ENCODE measurements around the gene PIP4K2A. TPM values are rescaled to one million over a fixed set of nuclear protein-coding genes. Genes with fewer than 3 reads are reported as not detected.

PIP4K2A gene
- total RNA-seq, 3 donors from 2014 or later, result 15.1 to 36.6 (median 33.1) TPM

DNA sequence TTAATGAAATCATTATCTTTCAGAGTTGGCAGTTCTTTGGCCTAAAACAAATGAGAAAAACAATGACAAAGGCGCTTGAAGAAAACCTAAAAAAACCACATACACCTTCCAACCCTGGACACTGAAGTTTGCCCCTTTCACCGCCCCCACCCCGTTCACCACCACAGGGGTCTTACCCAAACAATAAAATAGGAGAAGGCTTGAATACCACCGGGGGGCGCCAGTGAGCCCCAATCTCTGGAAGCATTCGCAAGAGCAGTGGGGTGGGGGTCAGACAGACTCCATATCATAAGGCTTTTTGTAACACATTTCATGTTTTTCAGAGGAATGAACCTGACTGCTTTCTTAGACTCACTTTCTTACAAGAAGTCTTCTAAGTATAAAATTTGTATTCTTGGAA, 163.6 kb downstream of the PIP4K2A start:
- Histone ChIP-seq H3K9me3 (no peaks in the 10 kb centered on the region), H3K4me3 (no peak overlapping the region), H3K4me1 (no peaks in the 10 kb centered on the region), H3K27ac (no peak overlapping the region), H3K27me3 (no peaks in the 10 kb centered on the region), H3K36me3 (no peaks in the 10 kb centered on the region)
- DNase-seq (ENCODE audit: low spot score in 2 of 2), result no peak
- intact Hi-C loops (cut with DNase I; ENCODE audit: low total_unique reads), result no loop called here
- TF ChIP-seq, protein P1, sequence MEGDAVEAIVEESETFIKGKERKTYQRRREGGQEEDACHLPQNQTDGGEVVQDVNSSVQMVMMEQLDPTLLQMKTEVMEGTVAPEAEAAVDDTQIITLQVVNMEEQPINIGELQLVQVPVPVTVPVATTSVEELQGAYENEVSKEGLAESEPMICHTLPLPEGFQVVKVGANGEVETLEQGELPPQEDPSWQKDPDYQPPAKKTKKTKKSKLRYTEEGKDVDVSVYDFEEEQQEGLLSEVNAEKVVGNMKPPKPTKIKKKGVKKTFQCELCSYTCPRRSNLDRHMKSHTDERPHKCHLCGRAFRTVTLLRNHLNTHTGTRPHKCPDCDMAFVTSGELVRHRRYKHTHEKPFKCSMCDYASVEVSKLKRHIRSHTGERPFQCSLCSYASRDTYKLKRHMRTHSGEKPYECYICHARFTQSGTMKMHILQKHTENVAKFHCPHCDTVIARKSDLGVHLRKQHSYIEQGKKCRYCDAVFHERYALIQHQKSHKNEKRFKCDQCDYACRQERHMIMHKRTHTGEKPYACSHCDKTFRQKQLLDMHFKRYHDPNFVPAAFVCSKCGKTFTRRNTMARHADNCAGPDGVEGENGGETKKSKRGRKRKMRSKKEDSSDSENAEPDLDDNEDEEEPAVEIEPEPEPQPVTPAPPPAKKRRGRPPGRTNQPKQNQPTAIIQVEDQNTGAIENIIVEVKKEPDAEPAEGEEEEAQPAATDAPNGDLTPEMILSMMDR (IDR thresholded peaks at IDR 0.05), result peak in 1 of 3 donors; percentile 37
- TF ChIP-seq POLR2AphosphoS5 (IDR thresholded peaks at IDR 0.05), result no peak

DNA sequence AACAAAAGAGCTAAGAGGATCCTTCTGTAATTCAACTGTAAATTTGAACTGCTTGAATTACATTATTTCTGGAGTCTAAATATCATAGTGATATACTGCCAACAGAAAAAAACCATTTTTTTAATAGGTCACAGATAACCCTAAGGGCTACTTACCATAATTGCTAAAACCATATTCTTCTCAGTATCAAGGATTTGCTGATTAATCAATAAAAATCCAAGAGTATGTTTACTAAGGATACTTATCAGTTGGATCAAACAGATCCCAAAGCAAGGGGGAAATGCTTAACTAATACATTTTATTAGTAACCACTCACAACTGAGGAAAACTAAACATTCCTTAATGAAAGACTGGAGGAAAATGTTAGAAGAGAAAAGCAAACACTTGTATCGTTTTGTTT, 166.0 kb downstream of the PIP4K2A start:
- no peak overlapping the region for H3K4me3 ChIP-seq
- no peak for TF ChIP-seq POLR2A (IDR thresholded peaks at IDR 0.05)
- TF ChIP-seq, protein P1 (IDR thresholded peaks at IDR 0.05), result no peak
- no peak for TF ChIP-seq POLR2AphosphoS5 (IDR thresholded peaks at IDR 0.05)
- no peaks in the 10 kb centered on the region for H3K36me3 ChIP-seq
- no peak overlapping the region for H3K27ac ChIP-seq
- H3K4me1 ChIP-seq, result no peaks in the 10 kb centered on the region
- intact Hi-C loops (cut with DNase I; ENCODE audit: low total_unique reads), result no loop called here
- no peaks in the 10 kb centered on the region for H3K27me3 ChIP-seq
- no peaks in the 10 kb centered on the region for H3K9me3 ChIP-seq
- no peak for DNase-seq (ENCODE audit: low spot score in 2 of 2)

DNA sequence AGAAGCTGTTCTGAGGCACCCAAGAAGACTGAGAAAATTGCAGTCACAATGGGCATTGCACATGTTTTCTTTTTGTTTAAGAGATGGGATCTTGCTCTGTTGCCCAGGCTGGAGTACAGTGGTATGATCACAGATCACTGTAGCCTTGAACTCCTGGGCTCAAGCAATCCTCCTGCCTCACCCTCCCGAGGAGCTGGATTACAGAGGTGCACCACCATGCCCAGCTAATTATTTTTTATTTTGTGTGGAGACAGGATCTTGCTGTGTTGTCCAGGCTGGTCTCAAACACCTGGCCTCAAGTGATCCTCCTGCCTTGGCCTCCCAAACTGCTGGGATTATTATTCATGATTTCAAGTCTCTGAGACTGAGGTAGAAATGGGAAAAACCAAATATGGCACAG, 168.7 kb downstream of the PIP4K2A start:
- TF ChIP-seq, protein P1 (IDR thresholded peaks at IDR 0.05), result no peak
- TF ChIP-seq POLR2A (IDR thresholded peaks at IDR 0.05) (no peak), POLR2AphosphoS5 (IDR thresholded peaks at IDR 0.05) (no peak)
- no peaks in the 10 kb centered on the region for H3K4me1 ChIP-seq
- no peak for DNase-seq (ENCODE audit: low spot score in 2 of 2)
- H3K27me3 ChIP-seq, result no peaks in the 10 kb centered on the region
- no peak overlapping the region for H3K4me3 ChIP-seq
- H3K36me3 ChIP-seq, result no peaks in the 10 kb centered on the region
- intact Hi-C loops (cut with DNase I; ENCODE audit: low total_unique reads), result no loop called here
- no peaks in the 10 kb centered on the region for H3K9me3 ChIP-seq
- H3K27ac ChIP-seq, result no peak overlapping the region

DNA sequence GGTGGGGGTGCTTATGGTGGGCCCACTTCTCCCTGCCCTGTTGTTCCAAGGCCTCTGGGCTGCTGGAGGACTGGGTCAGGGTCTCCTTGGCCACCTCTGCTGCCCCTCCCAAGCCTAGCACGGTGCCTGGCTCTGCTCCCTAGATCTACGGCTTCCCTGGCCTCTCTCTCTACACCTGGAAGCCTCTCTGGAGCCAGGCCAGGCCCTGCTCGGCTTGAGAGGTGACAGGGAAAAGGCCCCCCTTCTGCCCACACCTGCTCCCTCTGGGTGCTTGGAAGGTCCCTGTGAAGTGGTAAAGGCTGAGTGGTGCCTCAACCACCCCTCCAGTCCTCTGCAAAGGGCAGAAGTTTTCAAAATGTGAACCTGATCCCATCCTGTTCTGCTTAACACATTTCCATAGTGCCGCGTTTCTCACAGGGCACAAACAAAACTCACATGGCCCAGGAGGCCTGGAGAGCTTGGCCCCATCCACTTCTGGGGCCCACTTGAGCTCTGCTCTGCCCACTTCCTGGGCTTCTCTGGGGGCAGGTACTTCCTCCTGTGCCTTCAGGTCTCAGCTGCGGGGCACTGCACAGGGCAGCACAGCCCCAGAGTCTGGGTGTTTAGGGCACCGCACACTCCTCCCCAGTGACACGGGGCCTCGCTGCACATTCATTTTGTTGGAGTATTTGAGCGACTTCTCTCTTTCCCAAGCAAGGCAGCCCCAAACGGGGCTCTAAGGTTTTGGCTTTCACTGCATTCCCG, 169.9 kb downstream of the PIP4K2A start:
- H3K4me1 ChIP-seq, result no peaks in the 10 kb centered on the region
- no peaks in the 10 kb centered on the region for H3K36me3 ChIP-seq
- H3K9me3 ChIP-seq, result no peaks in the 10 kb centered on the region
- no peaks in the 10 kb centered on the region for H3K27me3 ChIP-seq
- H3K27ac ChIP-seq, result no peak overlapping the region
- H3K4me3 ChIP-seq, result no peak overlapping the region
- intact Hi-C loops (cut with DNase I; ENCODE audit: low total_unique reads), result no loop called here
- no peak for TF ChIP-seq POLR2AphosphoS5 (IDR thresholded peaks at IDR 0.05)
- no peak for TF ChIP-seq POLR2A (IDR thresholded peaks at IDR 0.05)
- TF ChIP-seq, protein P1 (IDR thresholded peaks at IDR 0.05), result no peak
- no peak for DNase-seq (ENCODE audit: low spot score in 2 of 2)

DNA sequence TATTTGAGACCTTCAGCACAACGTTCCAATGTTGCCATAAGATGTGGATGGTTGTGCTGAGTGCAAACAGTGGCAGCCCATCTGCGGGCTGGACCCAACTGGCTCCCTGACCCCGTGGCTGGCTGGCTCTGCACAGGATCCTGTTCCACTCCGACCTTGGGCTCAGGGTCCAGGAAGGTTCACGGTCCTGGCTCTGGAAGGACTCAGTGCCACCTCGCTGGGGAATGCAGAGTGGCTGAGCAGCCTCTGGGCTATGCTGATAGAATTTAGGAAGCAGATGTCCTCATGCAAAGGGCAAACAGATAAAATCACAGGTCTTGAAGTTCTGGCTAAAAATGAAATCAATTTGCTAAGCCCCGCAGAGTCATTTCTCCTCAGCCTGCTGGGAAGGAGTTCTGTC, 171.6 kb downstream of the PIP4K2A start:
- H3K9me3 ChIP-seq, result no peaks in the 10 kb centered on the region
- no peaks in the 10 kb centered on the region for H3K4me1 ChIP-seq
- no peak for DNase-seq (ENCODE audit: low spot score in 2 of 2)
- H3K36me3 ChIP-seq, result no peaks in the 10 kb centered on the region
- H3K27me3 ChIP-seq, result no peaks in the 10 kb centered on the region
- intact Hi-C loops (cut with DNase I; ENCODE audit: low total_unique reads), result no loop called here
- H3K4me3 ChIP-seq, result no peak overlapping the region
- H3K27ac ChIP-seq, result no peak overlapping the region
- no peak for TF ChIP-seq POLR2AphosphoS5 (IDR thresholded peaks at IDR 0.05)
- TF ChIP-seq, protein P1 (IDR thresholded peaks at IDR 0.05), result no peak
- no peak for TF ChIP-seq POLR2A (IDR thresholded peaks at IDR 0.05)

Measured in breast epithelium (tissue), 4 donors.